HEK293 (cell line): ENCODE results near the gene TRIM47.

Experiments used
- CTCF ChIA-PET: fragments of 350-600 bp; formaldehyde crosslinking; extraction: SDS; loops from one replicate; lab custom pipeline; 2021; ENCODE audit warnings: antibody characterized with exemption; lab: Yijun Ruan, JAX
- POLR2A ChIA-PET: fragments of 300-600 bp; formaldehyde crosslinking; extraction: SDS; loops from one replicate; lab custom pipeline; 2020; ENCODE audit warnings: antibody characterized with exemption, inconsistent platforms; lab: Yijun Ruan, JAX
- H3K27ac ChIP-seq: fragments of 200-500 bp; sonication (Bioruptor generic); 2 replicates; pipeline ENCODE4 v1.5.1; 2014; ENCODE audit warnings: low read depth, low read length, control low read depth, inconsistent platforms; ENCODE audit errors: extremely low read depth
- H3K36me3 ChIP-seq, 2 experiments: fragments of 200-500 bp in 1 of 2; sonication (Bioruptor generic) in 1 of 2; 1 replicate in 1 of 2; 2 replicates in 1 of 2; pipeline ENCODE4 v1.5.1; 2014 to 2017; ENCODE audit warnings: inconsistent platforms in 2 of 2, low read length in 2 of 2; ENCODE audit not compliant: control insufficient read depth in 2 of 2, insufficient read depth in 1 of 2
- H3K4me1 ChIP-seq: fragments of 200-500 bp; sonication (Bioruptor generic); 2 replicates; pipeline ENCODE4 v1.5.1; 2014; ENCODE audit warnings: mild to moderate bottlenecking, low read length, inconsistent platforms; ENCODE audit not compliant: control insufficient read depth, insufficient read depth
- H3K4me3 ChIP-seq: 2 replicates; pipeline ENCODE4 v1.5.1; 2011; ENCODE audit warnings: low read depth, mild to moderate bottlenecking, control low read depth, low read length, moderate library complexity
- H3K9me3 ChIP-seq: fragments of 200-500 bp; sonication (Bioruptor generic); 2 replicates; pipeline ENCODE4 v1.5.1; 2014; ENCODE audit warnings: low read depth, low read length, inconsistent platforms; ENCODE audit not compliant: control insufficient read depth, insufficient read depth
- PATZ1 ChIP-seq: fragments of 450-650 bp; formaldehyde crosslinking; IDR thresholded peaks from 2 replicates; pipeline ENCODE4 v1.5.1; 2016; ENCODE audit warnings: missing biosample characterization, missing genetic modification characterization
- REST ChIP-seq: fragments of 450-650 bp; formaldehyde crosslinking; IDR thresholded peaks from 2 replicates; pipeline ENCODE4 v1.5.1; 2016; ENCODE audit warnings: missing biosample characterization, missing genetic modification characterization
- SETDB1 ChIP-seq: IDR thresholded peaks from one replicate; pipeline ENCODE4 v1.6.1; 2017; ENCODE audit warnings: mild to moderate bottlenecking, low read length, moderate library complexity, mixed read lengths; ENCODE audit not compliant: insufficient read length
- ZFHX2 ChIP-seq: fragments of 450-650 bp; formaldehyde crosslinking; conservative IDR thresholded peaks from 2 replicates; pipeline ENCODE4 v1.5.1; 2016; ENCODE audit warnings: missing biosample characterization, missing genetic modification characterization
- ZFP37 ChIP-seq: fragments of 450-650 bp; formaldehyde crosslinking; IDR thresholded peaks from 2 replicates; pipeline ENCODE4 v1.5.1; 2016; ENCODE audit warnings: missing biosample characterization, missing genetic modification characterization
- ZNF157 ChIP-seq: fragments of 450-650 bp; formaldehyde crosslinking; IDR thresholded peaks from 2 replicates; pipeline ENCODE4 v1.5.1; 2016; ENCODE audit warnings: missing biosample characterization, missing genetic modification characterization
- ZNF175 ChIP-seq: fragments of 450-650 bp; formaldehyde crosslinking; IDR thresholded peaks from 2 replicates; pipeline ENCODE4 v1.5.1; 2016; ENCODE audit warnings: missing biosample characterization, missing genetic modification characterization
- ZNF248 ChIP-seq: fragments of 450-650 bp; formaldehyde crosslinking; IDR thresholded peaks from 2 replicates; pipeline ENCODE4 v1.5.1; 2017; ENCODE audit warnings: missing biosample characterization, missing genetic modification characterization
- ZNF266 ChIP-seq: fragments of 450-650 bp; formaldehyde crosslinking; IDR thresholded peaks from 2 replicates; pipeline ENCODE4 v1.5.1; 2016; ENCODE audit warnings: missing biosample characterization, missing genetic modification characterization, low read depth
- ZNF274 ChIP-seq, 2 experiments: fragments of 200-500 bp in 1 of 2; fragments of 450-650 bp in 1 of 2; sonication (Bioruptor generic) in 1 of 2; formaldehyde crosslinking in 1 of 2; IDR thresholded peaks; 2 replicates each; pipeline versions ENCODE4 v1.5.1 to v1.6.1; 2014 to 2016; ENCODE audit warnings: borderline replicate concordance in 1 of 2, inconsistent platforms in 1 of 2, low read length in 1 of 2, missing biosample characterization in 1 of 2, missing genetic modification characterization in 1 of 2
- ZNF423 ChIP-seq: fragments of 450-650 bp; formaldehyde crosslinking; IDR thresholded peaks from 2 replicates; pipeline ENCODE4 v1.5.1; 2016; ENCODE audit warnings: missing biosample characterization, missing genetic modification characterization
- ZNF473 ChIP-seq: fragments of 450-650 bp; formaldehyde crosslinking; IDR thresholded peaks from 2 replicates; pipeline ENCODE4 v1.5.1; 2017; ENCODE audit warnings: missing biosample characterization, missing genetic modification characterization
- ZNF521 ChIP-seq: fragments of 450-650 bp; formaldehyde crosslinking; IDR thresholded peaks from 2 replicates; pipeline ENCODE4 v1.5.1; 2017; ENCODE audit warnings: missing biosample characterization, mild to moderate bottlenecking, missing genetic modification characterization
- ZNF580 ChIP-seq: fragments of 450-650 bp; formaldehyde crosslinking; IDR thresholded peaks from 2 replicates; pipeline ENCODE4 v1.5.1; 2016; ENCODE audit warnings: missing biosample characterization, missing genetic modification characterization
- TF ChIP-seq, protein P1 (sequence below): fragments of 450-650 bp; formaldehyde crosslinking; IDR thresholded peaks from 2 replicates; pipeline ENCODE4 v1.5.1; 2017; ENCODE audit warnings: missing biosample characterization, missing genetic modification characterization
- TF ChIP-seq, protein P2 (sequence below): fragments of 450-650 bp; formaldehyde crosslinking; IDR thresholded peaks from 2 replicates; pipeline ENCODE4 v1.5.1; 2016; ENCODE audit warnings: missing biosample characterization, missing genetic modification characterization
- TF ChIP-seq, protein P3 (sequence below): fragments of 450-650 bp; formaldehyde crosslinking; IDR thresholded peaks from 2 replicates; pipeline ENCODE4 v1.5.1; 2016; ENCODE audit warnings: missing biosample characterization, missing genetic modification characterization

Gene TRIM47

GRCh38 chr17:75899353-75899752 is 21.0 kb upstream of the TRIM47 start:
- H3K4me1 ChIP-seq: peaks cover 17% of the 10 kb centered on the region
- H3K4me3 ChIP-seq: no peak overlapping the region
- TF ChIP-seq ZNF175 (tag by site-specific recombination) (no peak), ZNF473 (tag by site-specific recombination) (no peak), ZNF521 (tag by site-specific recombination) (no peak), ZNF580 (tag by site-specific recombination) (no peak), ZNF274 (IDR thresholded peaks at IDR 0.05; ENCODE audit: low read length) (no peak), ZNF274 (tag by site-specific recombination; IDR thresholded peaks at IDR 0.05; ENCODE audit: borderline replicate concordance) (no peak)
- TF ChIP-seq, protein P1, sequence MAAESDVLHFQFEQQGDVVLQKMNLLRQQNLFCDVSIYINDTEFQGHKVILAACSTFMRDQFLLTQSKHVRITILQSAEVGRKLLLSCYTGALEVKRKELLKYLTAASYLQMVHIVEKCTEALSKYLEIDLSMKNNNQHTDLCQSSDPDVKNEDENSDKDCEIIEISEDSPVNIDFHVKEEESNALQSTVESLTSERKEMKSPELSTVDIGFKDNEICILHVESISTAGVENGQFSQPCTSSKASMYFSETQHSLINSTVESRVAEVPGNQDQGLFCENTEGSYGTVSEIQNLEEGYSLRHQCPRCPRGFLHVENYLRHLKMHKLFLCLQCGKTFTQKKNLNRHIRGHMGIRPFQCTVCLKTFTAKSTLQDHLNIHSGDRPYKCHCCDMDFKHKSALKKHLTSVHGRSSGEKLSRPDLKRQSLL (tag by site-specific recombination): peak; percentile 53; the same call in 1 of the 2 replicates
- TF ChIP-seq, all 188 proteins: peak for 1
- H3K27ac ChIP-seq: peak overlapping the region; percentile 16; the same call in 1 of the 2 replicates
- CTCF ChIA-PET: interaction anchor here (0.6 to 4.0 kb wide), 4 partner anchors 38 to 106 kb away, joined by 3 to 18 read pairs (median 4); no protein-coding TSS in a partner anchor
- H3K9me3 ChIP-seq: no peaks in the 10 kb centered on the region
- POLR2A ChIA-PET: interaction anchor here (2.0 kb wide), 1 partner anchor 119 kb away, joined by 10 read pairs; a partner anchor contains a TSS
- H3K36me3 ChIP-seq: peaks cover 31 to 58% of the 10 kb centered on the region in 2 experiments

DNA sequence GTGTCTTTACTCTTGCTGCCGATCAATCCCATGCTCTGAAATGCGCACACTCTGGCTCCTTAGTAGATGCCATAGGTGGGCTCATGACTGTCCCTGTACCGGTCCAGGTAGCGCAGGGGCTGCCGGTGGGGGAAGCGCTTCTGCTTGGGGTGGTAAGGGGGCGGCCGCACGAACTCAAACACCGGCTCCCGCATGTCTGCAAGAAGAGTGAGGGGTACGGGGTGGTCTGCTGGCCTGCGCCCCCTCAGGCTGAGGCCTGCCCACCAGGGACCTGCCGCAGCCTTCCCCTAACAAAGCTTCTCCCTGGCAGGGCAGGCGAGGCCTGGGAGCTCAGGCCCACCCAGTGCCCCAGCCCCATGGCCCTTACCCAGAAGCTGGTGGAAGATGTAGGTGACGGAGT is 20.4 kb upstream of the TRIM47 start:
- H3K27ac ChIP-seq: no peak overlapping the region

More for the DNA sequence above, 20.4 kb upstream of the TRIM47 start:
- TF ChIP-seq, protein P1 (tag by site-specific recombination): no peak
- TF ChIP-seq ZNF248 (tag by site-specific recombination): no peak
- no peak for TF ChIP-seq ZNF423
- no peak for TF ChIP-seq PATZ1 (tag by site-specific recombination)
- no peak for TF ChIP-seq REST (tag by site-specific recombination)
- TF ChIP-seq, protein P2, sequence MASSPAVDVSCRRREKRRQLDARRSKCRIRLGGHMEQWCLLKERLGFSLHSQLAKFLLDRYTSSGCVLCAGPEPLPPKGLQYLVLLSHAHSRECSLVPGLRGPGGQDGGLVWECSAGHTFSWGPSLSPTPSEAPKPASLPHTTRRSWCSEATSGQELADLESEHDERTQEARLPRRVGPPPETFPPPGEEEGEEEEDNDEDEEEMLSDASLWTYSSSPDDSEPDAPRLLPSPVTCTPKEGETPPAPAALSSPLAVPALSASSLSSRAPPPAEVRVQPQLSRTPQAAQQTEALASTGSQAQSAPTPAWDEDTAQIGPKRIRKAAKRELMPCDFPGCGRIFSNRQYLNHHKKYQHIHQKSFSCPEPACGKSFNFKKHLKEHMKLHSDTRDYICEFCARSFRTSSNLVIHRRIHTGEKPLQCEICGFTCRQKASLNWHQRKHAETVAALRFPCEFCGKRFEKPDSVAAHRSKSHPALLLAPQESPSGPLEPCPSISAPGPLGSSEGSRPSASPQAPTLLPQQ (tag by site-specific recombination): no peak
- no peak for TF ChIP-seq ZNF157 (tag by site-specific recombination)
- TF ChIP-seq ZFP37: no peak
- TF ChIP-seq SETDB1: no peak
- TF ChIP-seq, protein P3, sequence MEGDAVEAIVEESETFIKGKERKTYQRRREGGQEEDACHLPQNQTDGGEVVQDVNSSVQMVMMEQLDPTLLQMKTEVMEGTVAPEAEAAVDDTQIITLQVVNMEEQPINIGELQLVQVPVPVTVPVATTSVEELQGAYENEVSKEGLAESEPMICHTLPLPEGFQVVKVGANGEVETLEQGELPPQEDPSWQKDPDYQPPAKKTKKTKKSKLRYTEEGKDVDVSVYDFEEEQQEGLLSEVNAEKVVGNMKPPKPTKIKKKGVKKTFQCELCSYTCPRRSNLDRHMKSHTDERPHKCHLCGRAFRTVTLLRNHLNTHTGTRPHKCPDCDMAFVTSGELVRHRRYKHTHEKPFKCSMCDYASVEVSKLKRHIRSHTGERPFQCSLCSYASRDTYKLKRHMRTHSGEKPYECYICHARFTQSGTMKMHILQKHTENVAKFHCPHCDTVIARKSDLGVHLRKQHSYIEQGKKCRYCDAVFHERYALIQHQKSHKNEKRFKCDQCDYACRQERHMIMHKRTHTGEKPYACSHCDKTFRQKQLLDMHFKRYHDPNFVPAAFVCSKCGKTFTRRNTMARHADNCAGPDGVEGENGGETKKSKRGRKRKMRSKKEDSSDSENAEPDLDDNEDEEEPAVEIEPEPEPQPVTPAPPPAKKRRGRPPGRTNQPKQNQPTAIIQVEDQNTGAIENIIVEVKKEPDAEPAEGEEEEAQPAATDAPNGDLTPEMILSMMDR (tag by site-specific recombination): no peak
- no peak for TF ChIP-seq ZFHX2 (tag by site-specific recombination)
- no peak for TF ChIP-seq ZNF266 (tag by site-specific recombination)
- Histone ChIP-seq H3K4me3 (no peak overlapping the region), H3K9me3 (no peaks in the 10 kb centered on the region), H3K4me1 (peaks cover 17% of the 10 kb centered on the region), H3K36me3 (peaks cover 31 to 58% of the 10 kb centered on the region in 2 experiments)
- ChIA-PET POLR2A (interaction anchor here (1.3 to 2.0 kb wide), 2 partner anchors 80 to 119 kb away, joined by 3 to 10 read pairs; partner anchors contain the start of genes ACOX1 and TEN1), CTCF (interaction anchor here (0.6 to 4.0 kb wide), 5 partner anchors 37 to 106 kb away, joined by 3 to 18 read pairs (median 4); no protein-coding TSS in a partner anchor)
